ENCODE measurements around the gene CNP. TPM values are rescaled to one million over a fixed set of nuclear protein-coding genes. Genes with fewer than 3 reads are reported as not detected.

The CNP gene
- total RNA-seq, 1 experiment from 2014 or later: 78.5 TPM

GRCh38 chr17:41984454-41984853 is 17.9 kb downstream of the CNP start:
- Histone ChIP-seq H4K91ac (ENCODE audit: insufficient read length, low read depth, low read length) (no peak overlapping the region), H4K5ac (ENCODE audit: insufficient read length, low read depth, low read length) (no peak overlapping the region), H3K14ac (ENCODE audit: insufficient read depth, low read length) (no peak overlapping the region), H2BK120ac (ENCODE audit: low read depth, low read length, poor library complexity, severe bottlenecking) (no peak overlapping the region), H2BK20ac (ENCODE audit: low read depth, low read length, poor library complexity, severe bottlenecking) (no peak overlapping the region), H3K9ac (ENCODE audit: extremely low read depth, insufficient read length, low read length) (no peak overlapping the region), H3K23ac (ENCODE audit: insufficient read length, low read depth, low read length) (no peak overlapping the region), H3K9me3 (ENCODE audit: control insufficient read depth, low read depth, low read length) (no peaks in the 10 kb centered on the region), H4K8ac (replicated peaks; ENCODE audit: insufficient read length, low read depth, low read length) (no peak overlapping the region), H3T11ph (ENCODE audit: low read length) (no peak overlapping the region), H3K56ac (ENCODE audit: insufficient read length, low read depth, low read length) (no peak overlapping the region), H3K18ac (ENCODE audit: insufficient read length, low read depth, low read length) (no peak overlapping the region), H3K27me3 (ENCODE audit: insufficient read depth, low read length) (no peaks in the 10 kb centered on the region), H2BK15ac (ENCODE audit: low read depth, low read length) (no peak overlapping the region), H2AFZ (ENCODE audit: low read length) (no peak overlapping the region), H3K79me1 (ENCODE audit: insufficient read depth, low read depth, low read length, poor library complexity, severe bottlenecking) (no peaks in the 10 kb centered on the region), H2AK5ac (ENCODE audit: insufficient read length, low read length) (no peak overlapping the region), H3K23me2 (ENCODE audit: insufficient read length, low read depth, low read length, poor library complexity, severe bottlenecking) (no peaks in the 10 kb centered on the region), H2BK5ac (ENCODE audit: insufficient read length, low read length) (no peak overlapping the region), H3K4me2 (ENCODE audit: insufficient read depth, insufficient read length, low read length) (no peak overlapping the region), H2BK12ac (ENCODE audit: insufficient read length, low read depth, low read length) (no peak overlapping the region), H4K20me1 (ENCODE audit: control insufficient read depth, insufficient read depth, insufficient read length) (no peaks in the 10 kb centered on the region), H3K27ac (ENCODE audit: insufficient read length, low read depth, low read length) (no peak overlapping the region), H3K4ac (ENCODE audit: low read depth, low read length) (no peak overlapping the region), H3K79me2 (ENCODE audit: insufficient read depth, low read length) (no peaks in the 10 kb centered on the region), H3K4me1 (ENCODE audit: insufficient read depth, low read length) (no peaks in the 10 kb centered on the region)
- Mint-ChIP-seq H3K4me1 (no peaks in the 10 kb centered on the region), H3K36me3 (ENCODE audit: insufficient read depth in 1 of 3, low read depth in 3 of 3) (peaks cover 65 to 98% (median 96%) of the 10 kb centered on the region in 3 experiments), H3K4me3 (no peak overlapping the region), H3K27me3 (ENCODE audit: low read depth) (no peaks in the 10 kb centered on the region), H3K27ac (no peak overlapping the region), H3K9me3 (no peaks in the 10 kb centered on the region)
- TF ChIP-seq CTCF (conservative IDR thresholded peaks at IDR 0.05): no peak
- DNase-seq: no peak
- no CpG with 5 or more reads among the region's 8 CpGs for WGBS (ENCODE audit: extremely low coverage, insufficient read length, low lambda C conversion rate)
